CD14-positive monocyte (primary cell): ENCODE data around the gene RNF43. TPM values are rescaled to one million over a fixed set of nuclear protein-coding genes. Genes with fewer than 3 reads are reported as not detected.

Source experiments
- DNase-seq, 3 donors: peaks; one replicate each; pipeline ENCODE4 v3.0.0-alpha.2; 2011 to 2022
- H2AFZ ChIP-seq: 2 replicates; pipeline ENCODE4 v1.6.0; 2012; ENCODE audit warnings: mild to moderate bottlenecking, low read depth, low read length, inconsistent platforms; ENCODE audit not compliant: insufficient read depth, poor library complexity, severe bottlenecking
- H3K27ac ChIP-seq, 2 donors: 1 replicate in 1 of 2; 2 replicates in 1 of 2; pipeline ENCODE4 v1.5.1; 2012 to 2013; ENCODE audit warnings: low read length in 2 of 2, control low read depth in 1 of 2, inconsistent platforms in 1 of 2, low read depth in 1 of 2, mild to moderate bottlenecking in 1 of 2
- H3K27me3 ChIP-seq, 2 donors: one replicate each; pipeline versions ENCODE4 v1.6.0 to v1.6.1; 2011 to 2013; ENCODE audit warnings: low read length in 2 of 2; ENCODE audit not compliant: control insufficient read depth in 2 of 2, insufficient read depth in 2 of 2
- H3K36me3 ChIP-seq, 2 donors: replicated peaks in 1 of 2; 1 replicate in 1 of 2; 2 replicates in 1 of 2; pipeline versions ENCODE4 v1.5.1 to v1.6.1; 2012 to 2013; ENCODE audit warnings: low read length in 2 of 2, control low read depth in 1 of 2, inconsistent platforms in 1 of 2, mild to moderate bottlenecking in 1 of 2; ENCODE audit not compliant: insufficient read depth in 2 of 2, control insufficient read depth in 1 of 2
- H3K4me1 ChIP-seq, 2 donors: 1 replicate in 1 of 2; 2 replicates in 1 of 2; pipeline versions ENCODE4 v1.5.1 to v1.6.1; 2012 to 2013; ENCODE audit warnings: low read length in 2 of 2, control low read depth in 1 of 2, inconsistent platforms in 1 of 2, mild to moderate bottlenecking in 1 of 2, moderate library complexity in 1 of 2; ENCODE audit not compliant: insufficient read depth in 2 of 2, control insufficient read depth in 1 of 2
- H3K4me2 ChIP-seq: replicated peaks from 2 replicates; pipeline ENCODE3; 2012; ENCODE audit warnings: low read length, moderate library complexity, mild to moderate bottlenecking; ENCODE audit not compliant: poor library complexity, severe bottlenecking; ENCODE audit errors: extremely low read depth
- H3K4me3 ChIP-seq, 3 experiments: fragments of 200-600 bp in 1 of 3; sonication (generic) in 1 of 3; replicated peaks in 1 of 3; 1 replicate in 2 of 3; 2 replicates in 1 of 3; pipeline ENCODE4 v1.5.1; 2011 to 2013; ENCODE audit warnings: low read length in 3 of 3, mild to moderate bottlenecking in 3 of 3, control low read depth in 2 of 3, low read depth in 2 of 3, inconsistent platforms in 1 of 3, moderate library complexity in 1 of 3
- H3K79me2 ChIP-seq: 2 replicates; pipeline ENCODE4 v1.6.0; 2012; ENCODE audit warnings: mild to moderate bottlenecking, control low read depth, inconsistent platforms, low read length, moderate library complexity; ENCODE audit not compliant: insufficient read depth
- H3K9ac ChIP-seq: 2 replicates; pipeline ENCODE4 v1.6.0; 2017; ENCODE audit warnings: low read length, mild to moderate bottlenecking; ENCODE audit not compliant: insufficient read depth, poor library complexity, severe bottlenecking
- H3K9me3 ChIP-seq, 2 donors: replicated peaks in 1 of 2; 1 replicate in 1 of 2; 2 replicates in 1 of 2; pipeline versions ENCODE4 v1.5.1 to v1.6.1; 2012 to 2013; ENCODE audit warnings: low read length in 2 of 2, control low read depth in 1 of 2; ENCODE audit not compliant: control insufficient read depth in 1 of 2, insufficient read depth in 1 of 2
- H4K20me1 ChIP-seq: 2 replicates; pipeline ENCODE4 v1.6.0; 2012; ENCODE audit warnings: mild to moderate bottlenecking, low read length, control low read depth, moderate library complexity; ENCODE audit not compliant: insufficient read depth
- H3K27ac Mint-ChIP-seq, 7 donors: one replicate each; pipeline ENCODE4 v1.8.0; 2020; ENCODE audit warnings: mild to moderate bottlenecking in 7 of 7, mixed read lengths in 7 of 7, moderate library complexity in 6 of 7, inconsistent platforms in 2 of 7
- H3K27me3 Mint-ChIP-seq, 3 donors: one replicate each; pipeline ENCODE4 v1.8.0; 2021 to 2022; ENCODE audit warnings: low read depth in 3 of 3, mild to moderate bottlenecking in 3 of 3, mixed read lengths in 3 of 3, moderate library complexity in 3 of 3, inconsistent platforms in 1 of 3
- H3K36me3 Mint-ChIP-seq, 2 donors: one replicate each; pipeline ENCODE4 v1.8.0; 2020; ENCODE audit warnings: mixed read lengths in 2 of 2, inconsistent platforms in 1 of 2, mild to moderate bottlenecking in 1 of 2
- H3K4me1 Mint-ChIP-seq: one replicate; pipeline ENCODE4 v1.8.0; 2020; ENCODE audit warnings: mild to moderate bottlenecking, mixed read lengths
- H3K4me3 Mint-ChIP-seq, 2 donors: one replicate each; pipeline ENCODE4 v1.8.0; 2020; ENCODE audit warnings: mild to moderate bottlenecking in 2 of 2, mixed read lengths in 2 of 2, moderate library complexity in 1 of 2
- H3K9me3 Mint-ChIP-seq, 7 donors: one replicate each; pipeline ENCODE4 v1.8.0; 2020 to 2022; ENCODE audit warnings: mixed read lengths in 7 of 7, mild to moderate bottlenecking in 6 of 7, moderate library complexity in 6 of 7, inconsistent platforms in 2 of 7
- CTCF ChIP-seq: fragments of 200-600 bp; IDR thresholded peaks from one replicate; pipeline ENCODE4 v1.8.0; 2022; ENCODE audit warnings: antibody characterized with exemption, mild to moderate bottlenecking
- WGBS: methylation state at CpG from one replicate; pipeline ENCODE4 v1.1.5; 2013; ENCODE audit warnings: missing lambda C conversion rate; ENCODE audit not compliant: insufficient coverage; 5-methylcytosine and 5-hydroxymethylcytosine counted together
- intact Hi-C, 2 donors: fragments of 100-400 bp; cut with micrococcal nuclease; formaldehyde crosslinking; loops; one replicate each; pipeline versions ENCODE4 v1.15.0 to v1.15.1; 2023
- polyA plus RNA-seq, 3 donors: library from polyadenylated mRNA; depleted of rRNA in 1 of 3; unstranded in 2 of 3; stranded (reverse) in 1 of 3; fragments of 300-500 nt in 2 of 3; fragments of >200 nt in 1 of 3; fragmentation: Illumina TruSeq in 2 of 3; gene quantifications; 1 replicate in 2 of 3; 2 replicates in 1 of 3; pipeline ENCODE4 v1.2.3, GENCODE V29; 2012 to 2021

RNF43 gene
- polyA plus RNA-seq, 3 donors = 0.01 to 0.11 TPM; not detected in 1

GRCh38 chr17:58414596-58414997, 2.7 kb downstream of the RNF43 start:
- H4K20me1 ChIP-seq = no peaks in the 10 kb centered on the region
- no peaks in the 10 kb centered on the region for H3K9me3 ChIP-seq
- Mint-ChIP-seq H3K4me3 (no peak overlapping the region), H3K36me3 (no peaks in the 10 kb centered on the region), H3K27me3 (peaks cover 2 to 9% (median 4%) of the 10 kb centered on the region in 3 donors), H3K27ac (no peak overlapping the region), H3K4me1 (peaks cover 7% of the 10 kb centered on the region), H3K9me3 (no peaks in the 10 kb centered on the region)
- no peak overlapping the region for H3K4me3 ChIP-seq
- no peak overlapping the region for H3K4me2 ChIP-seq
- TF ChIP-seq CTCF = no peak
- no peaks in the 10 kb centered on the region for H3K79me2 ChIP-seq
- no peaks in the 10 kb centered on the region for H3K36me3 ChIP-seq
- intact Hi-C loops = no loop called here
- no peak overlapping the region for H3K27ac ChIP-seq
- no peaks in the 10 kb centered on the region for H3K27me3 ChIP-seq
- WGBS = 80% methylated on average over 1 of the region's 3 CpGs
- H3K9ac ChIP-seq = no peak overlapping the region
- H3K4me1 ChIP-seq = peaks cover 4 to 6% of the 10 kb centered on the region in 2 donors
- H2AFZ ChIP-seq = no peak overlapping the region
- DNase-seq = no peak

- TF ChIP-seq CTCF = no peak
- intact Hi-C loops = no loop called here
- Mint-ChIP-seq H3K36me3 (no peaks in the 10 kb centered on the region), H3K4me1 (peaks cover 7% of the 10 kb centered on the region), H3K27ac (no peak overlapping the region), H3K4me3 (no peak overlapping the region), H3K9me3 (no peaks in the 10 kb centered on the region), H3K27me3 (peaks cover 4 to 7% (median 5%) of the 10 kb centered on the region in 3 donors)
- DNase-seq = no peak
- no peaks in the 10 kb centered on the region for H3K27me3 ChIP-seq
- H3K4me1 ChIP-seq = peaks cover 4 to 6% of the 10 kb centered on the region in 2 donors
- H3K9ac ChIP-seq = no peak overlapping the region
- no peak overlapping the region for H2AFZ ChIP-seq
- WGBS = 85% methylated on average over 2 of the region's 2 CpGs
- no peak overlapping the region for H3K4me3 ChIP-seq
- no peak overlapping the region for H3K27ac ChIP-seq
- H3K9me3 ChIP-seq = no peaks in the 10 kb centered on the region
- H3K36me3 ChIP-seq = no peaks in the 10 kb centered on the region
- H3K4me2 ChIP-seq = no peak overlapping the region
- H4K20me1 ChIP-seq = no peaks in the 10 kb centered on the region
- H3K79me2 ChIP-seq = no peaks in the 10 kb centered on the region
Observed at GRCh38 chr17:58413684-58414083, 3.6 kb downstream of the RNF43 start.
